Retinal pigment epithelial cell (primary cell): ENCODE data around the gene CRYL1.

ENCODE experiments used
- DNase-seq: peaks from one replicate; pipeline ENCODE4 v3.0.0-alpha.2; 2010; ENCODE audit warnings: low read depth
- H3K4me3 ChIP-seq: 2 replicates; pipeline ENCODE4 v1.5.1; 2011; ENCODE audit warnings: mild to moderate bottlenecking, low read length, control low read depth, moderate library complexity
- CTCF ChIP-seq: conservative IDR thresholded peaks from 2 replicates; pipeline ENCODE4 v1.5.1; 2011; ENCODE audit warnings: low read depth, low read length, control low read depth, inconsistent platforms

CRYL1 gene

GRCh38 chr13:20501120-20501519, 24.5 kb downstream of the CRYL1 start:
- TF ChIP-seq CTCF, result no peak
- H3K4me3 ChIP-seq, result no peak overlapping the region
- DNase-seq, result no peak

GRCh38 chr13:20499986-20500385, 25.7 kb downstream of the CRYL1 start:
- TF ChIP-seq CTCF, result no peak
- no peak overlapping the region for H3K4me3 ChIP-seq
- no peak for DNase-seq

DNA sequence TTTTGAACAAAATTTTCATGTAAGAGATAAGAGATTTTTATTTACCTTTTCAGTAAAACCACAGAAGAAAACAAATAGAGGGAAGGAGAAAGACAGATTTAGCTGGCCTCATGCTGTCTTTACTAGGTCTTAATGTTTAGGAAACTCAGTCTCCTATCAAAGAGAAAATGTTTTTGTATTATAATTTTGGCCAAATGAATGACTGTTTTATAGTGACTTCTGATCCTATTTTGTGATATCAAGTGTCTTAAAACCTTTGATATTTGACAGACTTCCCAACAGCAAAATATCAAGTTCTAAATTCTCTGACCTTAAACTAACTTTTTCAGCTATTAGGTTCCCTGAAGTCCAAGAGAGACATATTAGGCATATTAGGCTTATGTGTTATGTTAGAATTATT, 27.0 kb downstream of the CRYL1 start:
- no peak overlapping the region for H3K4me3 ChIP-seq
- no peak for TF ChIP-seq CTCF
- no peak for DNase-seq

GRCh38 chr13:20498129-20498528, 27.5 kb downstream of the CRYL1 start:
- no peak for DNase-seq
- no peak for TF ChIP-seq CTCF
- H3K4me3 ChIP-seq, result no peak overlapping the region

DNA sequence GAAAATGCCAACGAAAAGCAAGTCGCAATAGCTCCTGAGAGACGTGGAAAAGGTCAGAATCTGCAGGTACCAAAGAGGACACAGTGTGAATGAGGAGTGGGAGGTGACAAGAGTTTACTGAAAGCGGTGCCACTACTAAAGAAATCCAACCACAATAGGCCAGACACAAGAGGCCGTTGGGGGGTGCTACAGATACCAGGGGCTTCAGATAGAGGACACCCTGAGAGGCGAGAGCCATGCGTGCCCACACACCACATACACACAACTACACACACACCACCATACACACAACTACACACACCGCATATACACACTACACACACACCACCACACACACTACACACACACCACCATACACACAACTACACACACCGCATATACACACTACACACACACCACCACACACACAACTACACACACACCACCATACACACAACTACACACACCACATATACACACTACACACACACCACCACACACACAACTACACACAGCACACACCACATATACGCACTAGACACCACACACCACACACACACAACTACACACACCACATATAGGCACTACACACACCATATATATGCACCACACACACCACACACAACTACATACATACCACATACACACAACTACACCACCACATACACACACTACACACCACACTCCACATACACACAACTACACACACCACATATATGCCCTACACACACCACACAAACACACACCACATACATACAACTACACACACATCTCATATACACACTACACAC, 28.5 kb downstream of the CRYL1 start:
- no peak for TF ChIP-seq CTCF
- H3K4me3 ChIP-seq, result no peak overlapping the region
- no peak for DNase-seq

GRCh38 chr13:20495087-20496023, 30.3 kb downstream of the CRYL1 start:
- peak; percentile 97 for TF ChIP-seq CTCF
- H3K4me3 ChIP-seq, result no peak overlapping the region
- peak; percentile 19 for DNase-seq
